Gastrocnemius medialis (tissue), 4 donors: ENCODE results near the gene PSMD5.

Experiments used
- POLR2A ChIP-seq, 2 donors: fragments of 450-650 bp; IDR thresholded peaks; one replicate each; pipeline ENCODE4 v1.6.1; 2017; ENCODE audit warnings: antibody characterized with exemption in 2 of 2, mild to moderate bottlenecking in 2 of 2, moderate library complexity in 2 of 2
- TF ChIP-seq, protein P1 (sequence below), 5 experiments: fragments of 450-650 bp in 3 of 5; fragments of 200-600 bp in 2 of 5; sonication (generic) in 2 of 5; IDR thresholded peaks in 4 of 5; conservative IDR thresholded peaks in 1 of 5; 1 replicate in 4 of 5; 2 replicates in 1 of 5; pipeline ENCODE4 v1.5.1; 2016 to 2019; ENCODE audit warnings: antibody characterized with exemption in 5 of 5, mild to moderate bottlenecking in 3 of 5, moderate library complexity in 3 of 5

DNA sequence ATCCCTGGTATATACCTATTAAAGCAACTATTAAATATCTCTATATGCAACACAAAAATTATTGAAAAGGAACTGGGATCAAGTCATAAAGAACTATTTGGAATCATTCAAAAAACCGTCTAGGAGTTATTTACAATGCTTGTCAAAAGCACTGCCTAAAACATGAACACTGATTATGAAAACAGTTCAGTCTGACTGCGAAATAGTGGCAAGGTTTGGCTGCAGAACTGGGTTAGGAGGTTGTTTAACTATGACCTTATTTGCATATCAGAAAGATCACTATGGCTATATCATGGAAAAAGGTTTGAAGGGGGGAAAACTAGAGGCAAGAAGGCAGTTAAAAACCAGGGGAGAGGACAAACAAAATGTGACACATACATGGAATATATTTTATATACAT, 61.5 kb downstream of the PSMD5 start:
- TF ChIP-seq, protein P1, sequence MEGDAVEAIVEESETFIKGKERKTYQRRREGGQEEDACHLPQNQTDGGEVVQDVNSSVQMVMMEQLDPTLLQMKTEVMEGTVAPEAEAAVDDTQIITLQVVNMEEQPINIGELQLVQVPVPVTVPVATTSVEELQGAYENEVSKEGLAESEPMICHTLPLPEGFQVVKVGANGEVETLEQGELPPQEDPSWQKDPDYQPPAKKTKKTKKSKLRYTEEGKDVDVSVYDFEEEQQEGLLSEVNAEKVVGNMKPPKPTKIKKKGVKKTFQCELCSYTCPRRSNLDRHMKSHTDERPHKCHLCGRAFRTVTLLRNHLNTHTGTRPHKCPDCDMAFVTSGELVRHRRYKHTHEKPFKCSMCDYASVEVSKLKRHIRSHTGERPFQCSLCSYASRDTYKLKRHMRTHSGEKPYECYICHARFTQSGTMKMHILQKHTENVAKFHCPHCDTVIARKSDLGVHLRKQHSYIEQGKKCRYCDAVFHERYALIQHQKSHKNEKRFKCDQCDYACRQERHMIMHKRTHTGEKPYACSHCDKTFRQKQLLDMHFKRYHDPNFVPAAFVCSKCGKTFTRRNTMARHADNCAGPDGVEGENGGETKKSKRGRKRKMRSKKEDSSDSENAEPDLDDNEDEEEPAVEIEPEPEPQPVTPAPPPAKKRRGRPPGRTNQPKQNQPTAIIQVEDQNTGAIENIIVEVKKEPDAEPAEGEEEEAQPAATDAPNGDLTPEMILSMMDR (IDR thresholded peaks at IDR 0.05 in 4 of 5, conservative IDR thresholded peaks at IDR 0.05 in 1 of 5), result no peak
- no peak for TF ChIP-seq POLR2A (IDR thresholded peaks at IDR 0.05)
